OCI-LY7 (cell line): ENCODE measurements around the gene CSNK1D. TPM values are rescaled to one million over a fixed set of nuclear protein-coding genes. Genes with fewer than 3 reads are reported as not detected.
A peak's percentile ranks its signal among the peaks of the same experiment; 100 is the strongest.

Experiments used
- BruUV-seq: library from RNA; stranded (reverse); fragments of 400-500 nt; replicated peaks from 2 replicates; lab custom pipeline; 2021; lab: Mats Ljungman, UMichigan
- CTCF ChIA-PET: fragments of 300-600 bp; sonication (Branson Sonifier 250); formaldehyde crosslinking; loops from one replicate; lab custom pipeline; 2022; ENCODE audit warnings: antibody characterized with exemption; ENCODE audit not compliant: unreplicated experiment; lab: Charles Lee
- POLR2A ChIA-PET: fragments of 300-600 bp; sonication (Branson Sonifier 250); formaldehyde crosslinking; loops from one replicate; lab custom pipeline; 2022; ENCODE audit warnings: antibody characterized with exemption; lab: Charles Lee
- DNase-seq: peaks from one replicate; pipeline ENCODE4 v3.0.0-alpha.2; 2015; ENCODE audit warnings: low spot score
- H2AFZ ChIP-seq: fragments of 200-600 bp; sonication (generic), shearing (Covaris generic); 2 replicates; pipeline ENCODE4 v1.6.1; 2014; ENCODE audit warnings: mild to moderate bottlenecking, antibody characterized with exemption, low read length, moderate library complexity
- H3K27ac ChIP-seq: fragments of 200-600 bp; sonication (generic); 2 replicates; pipeline ENCODE4 v1.5.1; 2014; ENCODE audit warnings: mixed run types, low read depth, mild to moderate bottlenecking, moderate library complexity, low read length, inconsistent platforms; ENCODE audit not compliant: poor library complexity, severe bottlenecking
- H3K36me3 ChIP-seq: fragments of 200-600 bp; sonication (generic); 2 replicates; pipeline ENCODE4 v1.6.1; 2014; ENCODE audit warnings: mild to moderate bottlenecking, antibody characterized with exemption, low read length, moderate library complexity, mixed read lengths; ENCODE audit not compliant: insufficient read depth
- H3K4me1 ChIP-seq: fragments of 200-600 bp; sonication (generic); 2 replicates; pipeline ENCODE4 v1.5.1; 2014; ENCODE audit warnings: mild to moderate bottlenecking, low read length; ENCODE audit not compliant: insufficient read depth, poor library complexity, severe bottlenecking
- H3K4me2 ChIP-seq: fragments of 200-600 bp; sonication (generic); 2 replicates; pipeline ENCODE4 v1.6.1; 2014; ENCODE audit warnings: mild to moderate bottlenecking, low read length
- H3K4me3 ChIP-seq: fragments of 200-600 bp; sonication (generic); 2 replicates; pipeline ENCODE4 v1.5.1; 2014; ENCODE audit warnings: mild to moderate bottlenecking, low read depth, low read length; ENCODE audit not compliant: poor library complexity, severe bottlenecking
- H3K79me2 ChIP-seq: fragments of 200-600 bp; sonication (generic); 2 replicates; pipeline ENCODE4 v1.6.1; 2016; ENCODE audit warnings: low read depth, mild to moderate bottlenecking, low read length, moderate library complexity, mixed read lengths; ENCODE audit not compliant: insufficient read depth
- H3K9me2 ChIP-seq: fragments of 200-600 bp; sonication (generic); 2 replicates; pipeline ENCODE4 v1.6.1; 2016; ENCODE audit warnings: mild to moderate bottlenecking, low read length, mixed read lengths; ENCODE audit not compliant: insufficient read depth
- H3K9me3 ChIP-seq: fragments of 200-600 bp; sonication (generic); 2 replicates; pipeline ENCODE4 v1.6.1; 2014; ENCODE audit warnings: mild to moderate bottlenecking, mixed run types, low read length, mixed read lengths
- H4K20me1 ChIP-seq: fragments of 200-600 bp; sonication (generic); 2 replicates; pipeline ENCODE4 v1.6.1; 2014; ENCODE audit warnings: mild to moderate bottlenecking, antibody characterized with exemption, low read length, moderate library complexity, mixed read lengths; ENCODE audit not compliant: insufficient read depth
- EZH2phosphoT487 ChIP-seq: fragments of 200-600 bp; sonication (generic); IDR thresholded peaks from 2 replicates; pipeline ENCODE4 v1.6.1; 2018; ENCODE audit warnings: low read depth, borderline replicate concordance, mild to moderate bottlenecking, mixed run types, antibody characterized with exemption, low read length, moderate library complexity, mixed read lengths
- intact Hi-C: fragments of 100-400 bp; cut with micrococcal nuclease; formaldehyde crosslinking; loops from one replicate; pipeline ENCODE4 v1.10.0; 2022; ENCODE audit not compliant: unreplicated experiment
- total RNA-seq, 2 experiments: library from RNA; depleted of rRNA in 1 of 2; stranded (reverse); fragments of >200 nt in 1 of 2; shearing (Covaris generic) in 1 of 2; gene quantifications; 2 replicates each; pipeline ENCODE4 v1.2.3, GENCODE V29; 2014 to 2022
- TF ChIP-seq, protein P1 (sequence below): fragments of 200-600 bp; sonication (generic); conservative IDR thresholded peaks from 2 replicates; pipeline ENCODE4 v1.5.1; 2014; ENCODE audit warnings: mild to moderate bottlenecking, antibody characterized with exemption, low read length, moderate library complexity, mixed read lengths

CSNK1D gene
- total RNA-seq, 2 experiments from 2014 or later, result 53.0 to 181 TPM

DNA sequence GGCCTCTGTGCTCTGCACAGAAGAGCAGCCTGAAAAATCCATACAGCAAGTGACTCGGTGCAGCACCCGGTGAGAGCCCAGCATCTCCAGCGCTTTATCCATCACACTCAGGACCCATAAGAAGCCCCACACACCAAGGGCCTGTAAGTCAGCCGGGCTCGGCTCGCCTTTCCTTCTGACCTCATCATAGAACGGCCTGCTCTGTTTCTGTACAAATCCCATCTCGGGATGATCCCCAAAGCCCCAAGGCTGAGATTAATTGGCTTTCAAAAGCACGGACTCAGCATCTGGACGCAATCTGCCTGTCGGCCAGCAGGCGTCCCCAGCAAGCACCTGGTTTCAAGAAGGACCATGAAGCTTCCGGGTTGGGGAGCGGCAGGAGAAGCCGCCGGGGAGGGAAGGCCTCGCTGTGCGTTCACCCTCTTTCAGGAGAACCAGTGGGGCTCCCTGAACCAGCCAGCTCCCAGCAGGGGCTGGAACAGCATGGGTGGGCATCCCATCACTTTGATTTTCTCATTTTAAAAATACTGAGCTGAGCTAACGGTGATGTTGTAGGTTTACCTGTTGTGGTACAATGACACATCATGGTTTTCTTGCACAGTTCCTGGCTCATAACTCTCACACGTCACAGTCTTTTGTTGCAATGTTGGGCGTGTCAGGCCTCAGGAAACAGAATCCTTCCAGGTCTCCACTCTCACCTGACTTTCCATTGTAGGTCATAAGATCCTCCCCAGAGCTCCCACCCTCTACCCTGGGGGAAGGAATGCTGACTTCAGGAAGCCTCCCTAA is 67.6 kb downstream of the CSNK1D start:
- DNase-seq, result peak; percentile 93
- H3K4me3 ChIP-seq, result peak overlapping the region; percentile 36
- intact Hi-C loops, result loop anchor here (5.0 kb wide), 1 partner anchor 174 kb away; the partner anchor contains the start of gene RAC3
- no peaks in the 10 kb centered on the region for H3K36me3 ChIP-seq
- H3K9me3 ChIP-seq, result no peaks in the 10 kb centered on the region
- ChIA-PET CTCF (interaction anchor here (0.8 to 1.1 kb wide), 2 partner anchors 15 to 145 kb away, joined by 3 read pairs; no protein-coding TSS in a partner anchor), POLR2A (interaction anchor here (0.7 kb wide), 1 partner anchor 466 kb away, joined by 4 read pairs; no protein-coding TSS in a partner anchor)
- H3K27ac ChIP-seq, result peak overlapping the region; percentile 29
- no peaks in the 10 kb centered on the region for H4K20me1 ChIP-seq
- no peaks in the 10 kb centered on the region for H3K9me2 ChIP-seq
- peaks cover 18% of the 10 kb centered on the region for H3K4me1 ChIP-seq
- TF ChIP-seq, protein P1, sequence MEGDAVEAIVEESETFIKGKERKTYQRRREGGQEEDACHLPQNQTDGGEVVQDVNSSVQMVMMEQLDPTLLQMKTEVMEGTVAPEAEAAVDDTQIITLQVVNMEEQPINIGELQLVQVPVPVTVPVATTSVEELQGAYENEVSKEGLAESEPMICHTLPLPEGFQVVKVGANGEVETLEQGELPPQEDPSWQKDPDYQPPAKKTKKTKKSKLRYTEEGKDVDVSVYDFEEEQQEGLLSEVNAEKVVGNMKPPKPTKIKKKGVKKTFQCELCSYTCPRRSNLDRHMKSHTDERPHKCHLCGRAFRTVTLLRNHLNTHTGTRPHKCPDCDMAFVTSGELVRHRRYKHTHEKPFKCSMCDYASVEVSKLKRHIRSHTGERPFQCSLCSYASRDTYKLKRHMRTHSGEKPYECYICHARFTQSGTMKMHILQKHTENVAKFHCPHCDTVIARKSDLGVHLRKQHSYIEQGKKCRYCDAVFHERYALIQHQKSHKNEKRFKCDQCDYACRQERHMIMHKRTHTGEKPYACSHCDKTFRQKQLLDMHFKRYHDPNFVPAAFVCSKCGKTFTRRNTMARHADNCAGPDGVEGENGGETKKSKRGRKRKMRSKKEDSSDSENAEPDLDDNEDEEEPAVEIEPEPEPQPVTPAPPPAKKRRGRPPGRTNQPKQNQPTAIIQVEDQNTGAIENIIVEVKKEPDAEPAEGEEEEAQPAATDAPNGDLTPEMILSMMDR, result peak; percentile 99
- no peak for TF ChIP-seq EZH2phosphoT487
- no peaks in the 10 kb centered on the region for H3K79me2 ChIP-seq
- BruUV-seq, result no TSS peak
- H2AFZ ChIP-seq, result peak overlapping the region; percentile 82
- H3K4me2 ChIP-seq, result peak overlapping the region; percentile 53

DNA sequence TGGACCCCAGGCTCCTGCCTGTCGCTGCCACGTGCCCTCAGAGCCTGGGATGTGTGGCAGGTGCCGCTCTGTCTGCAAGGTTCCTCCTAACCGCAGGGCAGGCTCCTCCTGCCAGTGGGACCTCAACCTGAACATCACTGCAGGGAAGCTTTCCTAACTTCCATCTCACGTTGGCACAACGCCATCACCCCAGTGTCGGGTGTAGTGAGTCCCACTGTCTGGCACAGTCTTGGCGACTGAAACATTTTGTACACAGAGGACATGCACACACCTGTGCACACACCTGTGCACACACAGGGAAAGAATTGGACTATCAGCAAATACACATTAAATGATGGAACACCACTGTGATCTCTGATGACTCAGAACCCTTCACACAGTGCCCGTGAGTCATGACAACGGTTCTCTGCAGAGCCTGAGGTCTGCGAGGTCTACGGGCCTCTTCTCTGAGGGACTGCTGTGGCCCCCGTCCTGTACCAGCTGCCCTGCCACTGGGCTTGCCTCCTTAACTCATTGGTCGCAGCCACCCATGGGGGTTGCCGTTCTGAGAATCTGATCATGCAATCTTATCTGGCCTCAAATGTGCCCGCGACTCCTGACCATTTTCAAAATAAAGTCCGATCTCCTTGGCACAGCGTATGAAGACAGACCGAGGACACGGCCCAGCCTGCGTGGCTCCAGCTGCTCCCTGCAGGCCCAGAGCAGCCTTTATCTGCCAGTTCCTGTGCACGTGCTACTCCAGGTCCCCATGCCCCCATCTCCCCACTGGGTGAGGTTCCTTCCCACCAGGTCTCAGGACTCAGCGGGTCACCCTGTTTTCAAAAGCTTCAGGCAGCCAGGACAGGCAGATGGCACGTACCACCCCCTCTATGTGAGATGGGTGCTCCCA is 68.4 kb downstream of the CSNK1D start:
- Histone ChIP-seq H3K36me3 (no peaks in the 10 kb centered on the region), H3K79me2 (no peaks in the 10 kb centered on the region), H4K20me1 (no peaks in the 10 kb centered on the region), H3K9me2 (no peaks in the 10 kb centered on the region), H3K9me3 (no peaks in the 10 kb centered on the region), H3K4me2 (no peak overlapping the region), H3K4me1 (peaks cover 18% of the 10 kb centered on the region), H3K4me3 (no peak overlapping the region), H3K27ac (no peak overlapping the region), H2AFZ (no peak overlapping the region)
- CTCF ChIA-PET, result no interaction called here
- TF ChIP-seq, protein P1, result no peak
- no peak for TF ChIP-seq EZH2phosphoT487
- no TSS peak for BruUV-seq
- no peak for DNase-seq
- intact Hi-C loops, result loop anchor here (5.0 kb wide), 1 partner anchor 173 kb away; the partner anchor contains the start of gene RAC3
- POLR2A ChIA-PET, result no interaction called here
